Measurements from ENCODE around the gene GABRG2. TPM values are rescaled to one million over a fixed set of nuclear protein-coding genes. Genes with fewer than 3 reads are reported as not detected.
"Not testable (repeated sequence)": the region's sequence is repeated elsewhere in the genome, so short reads cannot be mapped to it uniquely, and the experiment has no call there.

Gene GABRG2
- polyA plus RNA-seq, 1 experiment = not detected

DNA sequence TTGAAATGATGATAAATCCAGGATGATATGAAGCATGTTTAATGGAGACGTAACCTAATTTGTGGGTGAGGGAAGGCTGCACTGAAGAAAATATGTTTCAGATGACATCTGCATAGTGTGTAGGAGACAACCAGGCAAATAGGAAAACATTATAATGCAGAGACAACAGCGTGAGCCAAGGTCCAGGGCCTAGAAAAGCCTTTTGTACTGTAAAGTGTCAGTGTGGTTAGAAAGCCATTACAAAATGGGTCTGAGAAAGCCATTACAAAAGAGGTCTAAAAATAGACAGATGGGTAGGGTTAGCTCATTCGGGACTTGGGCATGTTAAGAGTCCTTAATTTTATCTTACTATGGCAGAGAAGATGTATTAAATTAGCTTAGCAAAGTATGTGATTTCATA is 14.9 kb upstream of the GABRG2 start:
- peaks cover under 1% of the 10 kb centered on the region; the same call in 1 of the 2 replicates for H3K9me3 ChIP-seq (ENCODE audit: control insufficient read depth, insufficient read depth, low read length)
- ChIA-PET CTCF (no interaction called here), POLR2A (no interaction called here)
- no peak for DNase-seq (ENCODE audit: low read depth, low spot score)
- no peaks in the 10 kb centered on the region for H3K27me3 ChIP-seq (ENCODE audit: control insufficient read depth, insufficient read depth, low read length)
- TF ChIP-seq CTCF (IDR thresholded peaks at IDR 0.05; ENCODE audit: low read depth, low read length) = no peak
- no peak overlapping the region for H3K27ac ChIP-seq (ENCODE audit: low read depth, low read length)
- H3K4me3 ChIP-seq (ENCODE audit: low read depth, low read length) = no peak overlapping the region

GRCh38 chr5:162055095-162055494 is 12.5 kb upstream of the GABRG2 start:
- POLR2A ChIA-PET = not testable (repeated sequence)

GRCh38 chr5:162067162-162067561 is 411 bp upstream of the GABRG2 start:
- no peak overlapping the region for H3K27ac ChIP-seq (ENCODE audit: low read depth, low read length)
- TF ChIP-seq CTCF (IDR thresholded peaks at IDR 0.05; ENCODE audit: low read depth, low read length) = no peak
- peaks cover 12% of the 10 kb centered on the region; the same call in 1 of the 2 replicates for H3K9me3 ChIP-seq (ENCODE audit: control insufficient read depth, insufficient read depth, low read length)
- ChIA-PET POLR2A (no interaction called here), CTCF (no interaction called here)
- H3K4me3 ChIP-seq (ENCODE audit: low read depth, low read length) = no peak overlapping the region
- DNase-seq (ENCODE audit: low read depth, low spot score) = no peak
- H3K27me3 ChIP-seq (ENCODE audit: control insufficient read depth, insufficient read depth, low read length) = no peaks in the 10 kb centered on the region

More at GRCh38 chr5:162055095-162055494, 12.5 kb upstream of the GABRG2 start:
- H3K27me3 ChIP-seq (ENCODE audit: control insufficient read depth, insufficient read depth, low read length); DNase-seq (ENCODE audit: low read depth, low spot score); H3K27ac ChIP-seq (ENCODE audit: low read depth, low read length); H3K4me3 ChIP-seq (ENCODE audit: low read depth, low read length); H3K9me3 ChIP-seq (ENCODE audit: control insufficient read depth, insufficient read depth, low read length); CTCF ChIA-PET: not testable (repeated sequence)

- CTCF ChIA-PET = no interaction called here
Observed at GRCh38 chr5:162068412-162068811, 839 bp downstream of the GABRG2 start.

GRCh38 chr5:162068936-162069335 is 1.4 kb downstream of the GABRG2 start:
- TF ChIP-seq CTCF (IDR thresholded peaks at IDR 0.05; ENCODE audit: low read depth, low read length) = no peak
- no peak overlapping the region for H3K27ac ChIP-seq (ENCODE audit: low read depth, low read length)
- CTCF ChIA-PET = no interaction called here
- H3K27me3 ChIP-seq (ENCODE audit: control insufficient read depth, insufficient read depth, low read length) = no peaks in the 10 kb centered on the region
- no peak overlapping the region for H3K4me3 ChIP-seq (ENCODE audit: low read depth, low read length)
- DNase-seq (ENCODE audit: low read depth, low spot score) = no peak
- POLR2A ChIA-PET = no interaction called here
- peaks cover 8% of the 10 kb centered on the region; the same call in 1 of the 2 replicates for H3K9me3 ChIP-seq (ENCODE audit: control insufficient read depth, insufficient read depth, low read length)

More at GRCh38 chr5:162068412-162068811, 839 bp downstream of the GABRG2 start:
- no peak for DNase-seq (ENCODE audit: low read depth, low spot score)
- H3K27ac ChIP-seq (ENCODE audit: low read depth, low read length) = no peak overlapping the region
- peaks cover 12% of the 10 kb centered on the region; the same call in 1 of the 2 replicates for H3K9me3 ChIP-seq (ENCODE audit: control insufficient read depth, insufficient read depth, low read length)
- no peak overlapping the region for H3K4me3 ChIP-seq (ENCODE audit: low read depth, low read length)
- TF ChIP-seq CTCF (IDR thresholded peaks at IDR 0.05; ENCODE audit: low read depth, low read length) = no peak
- POLR2A ChIA-PET = no interaction called here
- no peaks in the 10 kb centered on the region for H3K27me3 ChIP-seq (ENCODE audit: control insufficient read depth, insufficient read depth, low read length)

DNA sequence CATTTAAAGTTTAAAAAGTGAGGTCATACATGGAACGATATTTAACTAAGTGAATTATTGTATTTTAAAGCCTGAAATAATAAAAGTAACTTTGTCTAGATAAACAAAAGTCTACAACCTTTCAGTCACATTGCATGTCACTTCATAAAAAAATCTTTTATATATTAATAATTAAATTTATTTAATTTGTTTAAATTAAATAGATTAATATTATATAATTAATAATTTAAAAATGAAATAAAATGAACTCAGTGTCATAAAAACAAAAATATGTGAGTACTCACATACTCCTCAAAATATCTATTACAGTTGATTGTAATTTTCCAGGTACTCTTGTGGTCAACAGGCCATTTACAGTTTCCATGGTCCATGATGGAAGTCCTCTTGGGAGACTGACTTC is 11.2 kb downstream of the GABRG2 start:
- H3K27ac ChIP-seq (ENCODE audit: low read depth, low read length) = no peak overlapping the region
- H3K4me3 ChIP-seq (ENCODE audit: low read depth, low read length) = no peak overlapping the region
- no peak for DNase-seq (ENCODE audit: low read depth, low spot score)
- no peak for TF ChIP-seq CTCF (IDR thresholded peaks at IDR 0.05; ENCODE audit: low read depth, low read length)
- peaks cover 3% of the 10 kb centered on the region; the same call in 1 of the 2 replicates for H3K9me3 ChIP-seq (ENCODE audit: control insufficient read depth, insufficient read depth, low read length)
- H3K27me3 ChIP-seq (ENCODE audit: control insufficient read depth, insufficient read depth, low read length) = no peaks in the 10 kb centered on the region
- CTCF ChIA-PET = no interaction called here
- POLR2A ChIA-PET = no interaction called here
